ENCODE measurements around the gene PHF23.

Gene PHF23

GRCh38 chr17:7262192-7262934, 23.1 kb upstream of the PHF23 start, which contains the start of gene CLDN7:
Gene CLDN7 (minus strand): TSS chr17:7262478. CDS start chr17:7262043, 435 bp downstream.
- no peak for TF ChIP-seq ZFX (IDR thresholded peaks at IDR 0.05; ENCODE audit: borderline replicate concordance)
- TF ChIP-seq, protein P1, sequence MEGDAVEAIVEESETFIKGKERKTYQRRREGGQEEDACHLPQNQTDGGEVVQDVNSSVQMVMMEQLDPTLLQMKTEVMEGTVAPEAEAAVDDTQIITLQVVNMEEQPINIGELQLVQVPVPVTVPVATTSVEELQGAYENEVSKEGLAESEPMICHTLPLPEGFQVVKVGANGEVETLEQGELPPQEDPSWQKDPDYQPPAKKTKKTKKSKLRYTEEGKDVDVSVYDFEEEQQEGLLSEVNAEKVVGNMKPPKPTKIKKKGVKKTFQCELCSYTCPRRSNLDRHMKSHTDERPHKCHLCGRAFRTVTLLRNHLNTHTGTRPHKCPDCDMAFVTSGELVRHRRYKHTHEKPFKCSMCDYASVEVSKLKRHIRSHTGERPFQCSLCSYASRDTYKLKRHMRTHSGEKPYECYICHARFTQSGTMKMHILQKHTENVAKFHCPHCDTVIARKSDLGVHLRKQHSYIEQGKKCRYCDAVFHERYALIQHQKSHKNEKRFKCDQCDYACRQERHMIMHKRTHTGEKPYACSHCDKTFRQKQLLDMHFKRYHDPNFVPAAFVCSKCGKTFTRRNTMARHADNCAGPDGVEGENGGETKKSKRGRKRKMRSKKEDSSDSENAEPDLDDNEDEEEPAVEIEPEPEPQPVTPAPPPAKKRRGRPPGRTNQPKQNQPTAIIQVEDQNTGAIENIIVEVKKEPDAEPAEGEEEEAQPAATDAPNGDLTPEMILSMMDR (IDR thresholded peaks at IDR 0.05), result peak; percentile 47
- H3K27ac ChIP-seq, result peak within 1 kb of the TSS; percentile 99

DNA sequence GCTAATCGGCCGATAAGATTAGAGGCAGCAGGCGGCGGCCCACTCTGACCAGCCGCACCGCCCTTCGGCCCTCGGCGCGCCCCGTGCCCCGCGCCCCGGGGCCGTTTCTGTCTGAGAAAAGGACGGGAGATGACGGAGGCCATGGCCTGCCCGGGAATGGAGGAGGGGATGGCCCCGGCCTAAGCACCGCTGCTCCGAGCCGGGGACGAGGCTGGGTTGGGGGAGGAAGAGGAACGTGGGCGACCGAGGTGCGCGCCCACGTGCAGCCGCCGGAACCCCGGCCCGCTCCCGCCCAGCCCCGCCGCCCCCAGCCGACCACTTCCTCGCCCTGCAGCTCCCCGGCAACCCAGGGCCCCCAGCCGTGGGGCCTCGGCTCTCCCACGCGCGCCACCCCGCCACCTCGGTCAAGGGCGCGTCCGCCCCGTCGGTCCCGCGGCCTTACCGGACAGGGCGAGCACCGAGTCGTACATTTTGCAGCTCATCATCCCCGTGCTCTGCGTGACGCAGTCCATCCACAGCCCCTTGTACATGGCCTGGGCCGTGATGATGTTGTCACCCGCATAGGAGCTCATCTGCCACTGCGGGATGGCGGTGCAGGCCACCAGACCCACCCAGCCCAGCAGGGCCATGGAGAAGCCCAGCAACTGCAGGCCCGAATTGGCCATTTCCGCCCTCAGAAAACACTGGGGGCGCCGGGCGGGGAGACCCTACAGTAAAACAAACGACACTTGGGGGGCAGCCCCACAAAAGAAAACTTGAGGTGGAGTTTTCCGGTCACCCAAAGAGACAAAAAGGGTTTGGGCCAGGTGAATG, 22.3 kb upstream of the PHF23 start:
- peak overlapping the region; percentile 99 for H3K27ac ChIP-seq
- TF ChIP-seq, protein P1 (IDR thresholded peaks at IDR 0.05), result no peak
- no peak for TF ChIP-seq ZFX (IDR thresholded peaks at IDR 0.05; ENCODE audit: borderline replicate concordance)

DNA sequence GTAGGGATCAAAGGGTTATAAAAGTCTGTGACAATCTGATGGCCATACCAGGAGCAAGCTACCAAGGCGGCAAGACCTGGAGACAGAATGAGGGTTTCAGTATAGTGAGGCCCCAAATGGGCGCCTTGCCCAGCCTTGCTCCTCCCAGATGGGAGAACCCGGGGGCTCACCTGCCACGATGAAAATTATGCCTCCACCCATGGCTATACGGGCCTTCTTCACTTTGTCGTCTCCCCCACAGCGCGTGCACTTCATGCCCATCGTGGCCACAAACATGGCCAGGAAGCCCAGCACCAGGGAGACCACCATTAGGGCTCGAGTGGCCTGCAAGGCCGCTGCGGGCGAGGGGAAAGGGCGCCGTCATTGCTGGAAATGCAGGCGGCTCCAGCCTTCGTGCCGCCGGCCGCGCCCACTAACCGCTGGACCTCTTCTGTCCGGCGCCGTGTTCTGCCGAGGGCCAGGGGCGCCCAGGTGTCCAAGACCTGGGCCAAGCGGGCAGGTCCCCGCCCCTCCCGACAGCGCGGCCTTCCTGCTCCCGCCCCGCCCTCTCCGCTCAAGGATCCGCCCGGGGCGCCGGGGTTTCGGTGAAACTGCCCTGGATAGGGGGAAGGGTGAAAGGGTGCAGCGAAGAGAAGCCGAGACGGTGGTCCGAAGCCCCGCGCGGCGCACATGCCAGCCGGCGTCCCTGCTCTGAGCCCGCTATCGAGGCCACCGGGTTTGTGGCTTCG, 21.6 kb upstream of the PHF23 start:
- no peak for TF ChIP-seq ZFX (IDR thresholded peaks at IDR 0.05; ENCODE audit: borderline replicate concordance)
- TF ChIP-seq, protein P1 (IDR thresholded peaks at IDR 0.05), result no peak
- peak overlapping the region; percentile 99 for H3K27ac ChIP-seq

GRCh38 chr17:7260151-7260550, 20.9 kb upstream of the PHF23 start:
- peak overlapping the region; percentile 99 for H3K27ac ChIP-seq
- TF ChIP-seq, protein P1 (IDR thresholded peaks at IDR 0.05), result no peak
- no peak for TF ChIP-seq ZFX (IDR thresholded peaks at IDR 0.05; ENCODE audit: borderline replicate concordance)

DNA sequence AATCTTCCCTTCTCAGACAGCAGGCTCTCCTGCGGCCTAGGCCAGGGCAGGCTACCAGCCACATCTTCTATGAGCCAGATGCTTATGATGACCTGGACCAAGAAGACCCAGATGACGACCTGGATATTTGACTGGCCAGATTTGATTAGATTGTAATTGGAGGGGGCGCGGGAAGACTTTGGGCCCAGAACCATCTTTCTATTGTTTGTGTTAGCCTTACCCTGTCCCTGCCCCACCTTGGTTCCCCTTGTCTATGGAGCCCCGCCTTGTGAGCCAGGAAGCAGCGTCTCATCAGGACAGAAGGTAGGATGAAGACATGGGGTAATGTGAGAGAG, 20.3 kb upstream of the PHF23 start:
- TF ChIP-seq, protein P1 (IDR thresholded peaks at IDR 0.05), result no peak
- TF ChIP-seq ZFX (IDR thresholded peaks at IDR 0.05; ENCODE audit: borderline replicate concordance), result no peak
- peak overlapping the region; percentile 99 for H3K27ac ChIP-seq

DNA sequence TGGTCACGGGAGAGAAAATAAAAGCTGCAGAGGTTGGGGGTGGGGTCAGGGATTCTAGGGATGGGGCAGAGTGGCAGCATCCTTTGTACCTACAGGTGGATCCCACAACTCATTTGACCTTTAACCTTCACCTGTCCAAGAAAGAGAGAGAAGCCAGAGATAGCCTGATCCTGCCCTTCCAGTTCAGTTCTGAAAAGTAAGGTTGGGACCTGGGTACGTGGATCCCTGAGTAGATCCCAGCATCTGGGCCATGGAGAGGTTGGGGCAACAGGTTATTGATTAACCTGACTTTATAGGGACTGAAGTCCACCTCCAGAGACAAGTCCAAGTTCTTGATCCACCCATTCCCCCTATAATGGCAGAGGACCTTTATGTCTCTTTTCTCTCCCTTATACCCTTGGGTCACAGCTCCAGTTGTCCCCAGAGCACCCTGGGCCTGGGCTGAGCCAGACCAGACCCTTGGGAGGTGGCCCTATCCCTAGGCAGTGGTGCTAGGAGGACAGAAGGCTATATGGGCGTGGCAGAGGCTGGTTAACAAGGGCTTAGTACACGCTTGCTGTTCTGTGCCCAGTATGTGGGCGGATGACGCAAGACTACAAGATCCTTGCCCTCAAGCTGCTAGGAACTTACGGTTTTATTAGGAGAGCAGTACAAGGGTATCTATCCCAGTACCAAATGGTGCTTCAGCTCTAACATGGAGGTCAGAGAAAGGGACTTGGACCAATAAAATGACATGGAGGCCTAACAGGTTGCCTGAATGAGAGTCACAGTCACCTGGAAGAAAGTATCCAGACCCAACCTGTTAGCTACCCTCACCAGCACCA, 19.7 kb upstream of the PHF23 start:
- H3K27ac ChIP-seq, result peak overlapping the region; percentile 99
- TF ChIP-seq ZFX (IDR thresholded peaks at IDR 0.05; ENCODE audit: borderline replicate concordance), result no peak
- TF ChIP-seq, protein P1 (IDR thresholded peaks at IDR 0.05), result no peak

All from 22Rv1 (cell line).